GM08714 (cell line): ENCODE results near the gene SLC25A15.

ENCODE experiments used
- H3K4me3 ChIP-seq: fragments of 200-500 bp; sonication (Bioruptor generic); 2 replicates; pipeline ENCODE4 v1.5.1; 2014; ENCODE audit warnings: mild to moderate bottlenecking, low read length, inconsistent platforms
- ZNF274 ChIP-seq: IDR thresholded peaks from 2 replicates; pipeline ENCODE4 v1.6.1; 2012; ENCODE audit warnings: mild to moderate bottlenecking, low read depth, low read length

SLC25A15 gene

DNA sequence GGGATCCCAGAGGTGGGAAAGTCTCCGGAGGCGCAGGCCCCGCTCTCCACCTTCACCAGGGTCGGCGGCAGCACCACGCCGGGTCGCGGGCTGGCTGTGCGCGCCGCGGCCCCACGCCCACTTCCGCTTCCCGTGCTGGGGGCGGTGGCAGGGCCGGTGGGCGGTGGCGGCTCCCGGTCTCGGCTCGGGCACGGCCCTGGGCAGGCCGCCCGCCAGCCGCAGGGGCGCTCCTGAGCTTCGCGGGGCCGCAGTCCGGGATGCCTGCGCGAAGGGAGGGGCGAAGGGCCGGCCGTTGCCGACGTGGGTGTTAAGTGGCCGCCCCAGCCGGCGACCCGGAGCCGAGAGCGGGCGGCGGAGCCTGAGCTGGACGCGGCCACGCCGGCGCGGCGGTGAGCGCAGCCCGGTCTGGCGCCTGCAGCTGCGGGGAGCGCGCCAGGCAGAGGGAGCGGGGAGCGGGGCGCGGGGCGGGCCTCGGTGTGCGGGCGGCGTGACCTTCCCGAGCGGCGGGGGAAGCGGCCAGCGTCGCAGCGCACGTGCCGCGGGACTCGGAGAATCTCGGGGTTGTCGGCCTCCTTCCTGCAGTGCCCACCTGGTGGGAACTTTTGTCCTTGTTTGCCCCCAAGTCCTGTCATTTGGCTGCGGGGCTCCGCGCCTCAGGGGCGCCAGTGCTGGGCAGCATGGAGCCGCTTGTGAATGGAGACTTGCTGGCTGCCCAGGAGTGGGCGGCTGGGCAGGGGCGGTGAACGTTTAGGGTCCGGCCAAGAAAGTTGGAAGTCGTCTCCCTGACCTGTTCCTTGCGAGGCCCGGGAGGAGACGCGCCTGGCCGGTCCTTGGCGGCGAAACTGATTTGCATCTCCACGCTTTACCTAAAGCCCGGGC lies at the start of gene SLC25A15:
SLC25A15 (plus strand) TSS at position 337 of the 879 bp plus-strand sequence. CDS start 3,616 bp downstream, outside the sequence.
- H3K4me3 ChIP-seq: peak within 1 kb of the TSS; percentile 74

GRCh38 chr13:40749327-40749726 lies 40.1 kb upstream of the SLC25A15 start:
- TF ChIP-seq ZNF274: no peak
- H3K4me3 ChIP-seq: no peak overlapping the region

More for the DNA sequence above, at the start of gene SLC25A15:
- TF ChIP-seq ZNF274: no peak

GRCh38 chr13:40755082-40755700 lies 34.2 kb upstream of the SLC25A15 start:
- TF ChIP-seq ZNF274: no peak
- no peak overlapping the region; the same call in 1 of the 2 replicates for H3K4me3 ChIP-seq

DNA sequence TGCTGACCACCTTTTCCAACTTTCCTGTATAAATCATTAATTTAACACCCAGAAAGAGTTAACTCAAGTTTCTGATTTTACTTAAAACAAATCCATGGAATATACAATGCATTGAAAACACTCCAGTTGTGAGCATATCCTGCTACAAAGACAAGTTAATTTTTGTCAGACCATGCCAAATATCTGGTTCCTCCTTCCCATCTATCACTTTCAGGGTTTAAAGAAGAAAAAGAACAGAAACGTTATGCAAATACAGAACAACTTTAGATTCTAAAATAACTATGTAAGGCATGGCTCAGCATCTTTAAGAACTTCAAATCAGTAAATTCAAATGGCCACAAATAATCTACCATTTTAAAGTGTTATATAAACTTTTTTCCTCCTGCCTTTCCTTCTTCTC lies 33.4 kb upstream of the SLC25A15 start:
- no peak overlapping the region for H3K4me3 ChIP-seq
- no peak for TF ChIP-seq ZNF274

- TF ChIP-seq ZNF274: no peak
Observed at GRCh38 chr13:40758811-40759210, 30.6 kb upstream of the SLC25A15 start.

GRCh38 chr13:40762849-40763248 lies 26.6 kb upstream of the SLC25A15 start:
- TF ChIP-seq ZNF274: no peak

More at GRCh38 chr13:40758811-40759210, 30.6 kb upstream of the SLC25A15 start:
- no peak overlapping the region for H3K4me3 ChIP-seq

GRCh38 chr13:40764587-40765403 lies 24.6 kb upstream of the SLC25A15 start:
- H3K4me3 ChIP-seq: no peak overlapping the region
- TF ChIP-seq ZNF274: no peak

More at GRCh38 chr13:40762849-40763248, 26.6 kb upstream of the SLC25A15 start:
- no peak overlapping the region for H3K4me3 ChIP-seq

GRCh38 chr13:40765602-40766001 lies 23.8 kb upstream of the SLC25A15 start:
- H3K4me3 ChIP-seq: no peak overlapping the region
- no peak for TF ChIP-seq ZNF274

DNA sequence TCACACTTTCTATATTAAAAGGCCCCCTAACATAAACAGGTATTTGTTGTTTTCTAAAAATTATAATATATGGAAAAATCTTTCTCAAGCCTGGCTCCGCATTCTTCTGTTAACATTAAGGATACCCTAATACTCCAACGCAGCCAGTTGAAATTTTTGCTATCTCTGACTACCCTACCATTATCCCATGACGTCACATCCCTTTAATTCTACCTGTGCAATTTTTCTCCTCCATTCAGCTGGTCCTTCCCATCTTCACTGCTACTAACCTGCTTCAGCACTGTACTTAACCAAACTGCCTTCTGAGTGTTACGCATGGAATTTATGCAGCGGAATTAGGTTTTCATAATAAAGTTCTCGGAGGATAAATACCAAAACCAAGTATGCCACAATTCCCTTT lies 19.4 kb upstream of the SLC25A15 start:
- no peak for TF ChIP-seq ZNF274
- H3K4me3 ChIP-seq: peak overlapping the region; percentile 83

GRCh38 chr13:40770609-40770933 lies 18.8 kb upstream of the SLC25A15 start:
- TF ChIP-seq ZNF274: no peak
- H3K4me3 ChIP-seq: peak overlapping the region; percentile 83

DNA sequence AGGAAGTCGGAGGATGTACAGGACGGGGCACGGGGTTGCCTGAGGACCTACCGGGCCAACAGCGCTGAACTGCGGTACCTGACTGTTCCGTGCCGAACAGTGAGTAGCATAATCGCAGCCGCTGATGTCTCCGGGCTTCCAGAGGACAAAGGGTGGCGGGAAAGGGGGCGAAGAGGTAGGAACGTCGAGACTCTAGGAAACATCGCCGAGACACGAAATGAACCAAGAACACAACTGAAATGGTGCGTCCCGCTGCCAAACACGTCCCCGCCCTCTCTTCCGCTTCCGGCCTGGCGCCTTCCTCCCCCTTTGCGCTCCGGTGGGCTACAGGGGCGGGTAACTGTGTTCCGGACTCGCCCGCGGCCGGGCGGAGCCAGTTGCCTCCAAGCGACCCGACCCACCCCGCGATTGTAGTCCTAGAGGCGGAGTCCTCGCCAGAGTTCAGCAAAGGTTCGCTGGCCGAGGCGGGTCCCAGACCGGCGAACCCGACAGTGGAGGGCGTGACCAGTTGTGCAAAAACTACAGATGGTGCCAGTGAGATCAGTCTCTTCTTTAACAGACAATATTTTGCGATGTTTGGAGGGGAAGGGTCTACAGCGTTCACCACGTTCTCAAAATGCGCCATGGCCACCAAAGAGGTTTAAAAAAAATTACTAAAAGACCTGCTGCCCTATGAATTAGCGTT lies 18.3 kb upstream of the SLC25A15 start, which contains the start of gene MRPS31:
MRPS31 (minus strand) TSS at position 257 of the 685 bp plus-strand sequence; CDS start at position 203, 54 bp downstream.
- TF ChIP-seq ZNF274: no peak
- peak within 1 kb of the TSS; percentile 83 for H3K4me3 ChIP-seq

GRCh38 chr13:40772765-40773473 lies 16.5 kb upstream of the SLC25A15 start:
- no peak overlapping the region for H3K4me3 ChIP-seq
- no peak for TF ChIP-seq ZNF274

GRCh38 chr13:40774672-40775071 lies 14.7 kb upstream of the SLC25A15 start:
- H3K4me3 ChIP-seq: no peak overlapping the region
- TF ChIP-seq ZNF274: no peak

GRCh38 chr13:40776232-40776631 lies 13.2 kb upstream of the SLC25A15 start:
- H3K4me3 ChIP-seq: no peak overlapping the region
- no peak for TF ChIP-seq ZNF274
